Common myeloid progenitor, CD34-positive (primary cell): ENCODE data around the gene SOX1.

Experiments used
- CTCF ChIA-PET: fragments of 350-600 bp; sonication (Branson Sonifier 250); formaldehyde crosslinking; loops from one replicate; lab custom pipeline; 2021; ENCODE audit warnings: antibody characterized with exemption; lab: Charles Lee
- POLR2A ChIA-PET: fragments of 350-600 bp; sonication (Branson Sonifier 250); formaldehyde crosslinking; loops from one replicate; lab custom pipeline; 2021; ENCODE audit warnings: antibody characterized with exemption; lab: Charles Lee
- DNase-seq, 3 donors: peaks; one replicate each; pipeline versions ENCODE4 v3.0.0 to v3.0.0-alpha.2; 2013
- H3K27ac ChIP-seq, 2 experiments: 1 replicate in 1 of 2; 2 replicates in 1 of 2; pipeline ENCODE4 v1.7.0; 2013; ENCODE audit warnings: inconsistent platforms in 2 of 2, low read length in 2 of 2, mild to moderate bottlenecking in 2 of 2, low read depth in 1 of 2, moderate library complexity in 1 of 2; ENCODE audit not compliant: severe bottlenecking in 2 of 2, insufficient read depth in 1 of 2, poor library complexity in 1 of 2
- H3K27me3 ChIP-seq, 5 experiments: replicated peaks in 2 of 5; 1 replicate in 3 of 5; 2 replicates in 2 of 5; pipeline versions ENCODE4 v1.6.1 to v1.7.0; 2013; ENCODE audit warnings: low read length in 4 of 5, mild to moderate bottlenecking in 2 of 5, moderate library complexity in 2 of 5, inconsistent platforms in 1 of 5; ENCODE audit not compliant: insufficient read depth in 5 of 5, control insufficient read depth in 4 of 5
- H3K36me3 ChIP-seq, 4 experiments: 1 replicate in 2 of 4; 2 replicates in 2 of 4; pipeline versions ENCODE4 v1.6.1 to v1.7.0; 2013; ENCODE audit warnings: low read length in 3 of 4, control low read depth in 1 of 4, mild to moderate bottlenecking in 1 of 4; ENCODE audit not compliant: control insufficient read depth in 4 of 4, insufficient read depth in 4 of 4
- H3K4me1 ChIP-seq, 4 experiments: 1 replicate in 3 of 4; 2 replicates in 1 of 4; pipeline versions ENCODE4 v1.6.1 to v1.7.1; 2013; ENCODE audit warnings: low read length in 3 of 4, mild to moderate bottlenecking in 3 of 4, control low read depth in 1 of 4, inconsistent platforms in 1 of 4, moderate library complexity in 1 of 4; ENCODE audit not compliant: control insufficient read depth in 4 of 4, insufficient read depth in 4 of 4; ENCODE audit errors: control extremely low read depth in 1 of 4
- H3K4me3 ChIP-seq, 7 experiments: 1 replicate in 4 of 7; 2 replicates in 3 of 7; pipeline versions ENCODE4 v1.5.1 to v1.7.0; 2013; ENCODE audit warnings: mild to moderate bottlenecking in 7 of 7, low read length in 6 of 7, moderate library complexity in 6 of 7, inconsistent platforms in 2 of 7, low read depth in 2 of 7, control low read depth in 1 of 7; ENCODE audit not compliant: insufficient read depth in 4 of 7, control insufficient read depth in 1 of 7; ENCODE audit errors: extremely low read depth in 1 of 7
- H3K9me3 ChIP-seq, 5 experiments: 1 replicate in 4 of 5; 2 replicates in 1 of 5; pipeline versions ENCODE4 v1.6.1 to v1.7.1; 2013; ENCODE audit warnings: low read length in 4 of 5, mild to moderate bottlenecking in 2 of 5, inconsistent platforms in 1 of 5, low read depth in 1 of 5, moderate library complexity in 1 of 5; ENCODE audit not compliant: control insufficient read depth in 4 of 5, insufficient read depth in 2 of 5; ENCODE audit errors: control extremely low read depth in 1 of 5
- WGBS: methylation state at CpG from one replicate; pipeline ENCODE4 v1.1.5; 2013; ENCODE audit not compliant: insufficient coverage; 5-methylcytosine and 5-hydroxymethylcytosine counted together

SOX1 gene

GRCh38 chr13:112066624-112067004 lies 335 bp upstream of the SOX1 start:
- H3K27ac ChIP-seq: no peak overlapping the region
- H3K4me1 ChIP-seq: peaks cover 0 to 24% (median 10%) of the 10 kb centered on the region in 4 experiments
- no peaks in the 10 kb centered on the region for H3K36me3 ChIP-seq
- DNase-seq: peak; percentile 83 to 92 (median 92)
- peak overlapping the region in 5 of 7 experiments; percentile 5 to 68 (median 57) for H3K4me3 ChIP-seq
- WGBS: under 1% methylated on average over 46 of the region's 56 CpGs
- ChIA-PET CTCF (interaction anchor here (1.1 kb wide), 1 partner anchor 9 kb away, joined by 4 read pairs; no protein-coding TSS in a partner anchor), POLR2A (no interaction called here)
- peaks cover 0 to 4% (median 0%) of the 10 kb centered on the region in 5 experiments for H3K9me3 ChIP-seq
- H3K27me3 ChIP-seq: peaks cover 41 to 97% (median 62%) of the 10 kb centered on the region in 5 experiments

GRCh38 chr13:112067871-112068539 lies 1.1 kb downstream of the SOX1 start:
- no peaks in the 10 kb centered on the region for H3K36me3 ChIP-seq
- H3K4me1 ChIP-seq: peaks cover 0 to 31% (median 12%) of the 10 kb centered on the region in 4 experiments
- CTCF ChIA-PET: no interaction called here
- peaks cover 0 to 4% (median 0%) of the 10 kb centered on the region in 5 experiments for H3K9me3 ChIP-seq
- H3K27ac ChIP-seq: no peak overlapping the region
- H3K4me3 ChIP-seq: no peak overlapping the region
- peak in 1 of 3 donors; percentile 20 for DNase-seq
- WGBS: 3% methylated on average over 94 of the region's 103 CpGs
- H3K27me3 ChIP-seq: peaks cover 32 to 97% (median 55%) of the 10 kb centered on the region in 5 experiments
- POLR2A ChIA-PET: no interaction called here

GRCh38 chr13:112068540-112069060 lies 1.7 kb downstream of the SOX1 start:
- Histone ChIP-seq H3K27me3 (peaks cover 30 to 97% (median 56%) of the 10 kb centered on the region in 5 experiments), H3K9me3 (peaks cover 0 to 4% (median 0%) of the 10 kb centered on the region in 5 experiments), H3K36me3 (no peaks in the 10 kb centered on the region), H3K4me3 (no peak overlapping the region), H3K27ac (no peak overlapping the region), H3K4me1 (peaks cover 0 to 32% (median 11%) of the 10 kb centered on the region in 4 experiments)
- ChIA-PET POLR2A (no interaction called here), CTCF (no interaction called here)
- DNase-seq: peak in 1 of 3 donors; percentile 9
- 2% methylated on average over 78 of the region's 80 CpGs for WGBS

GRCh38 chr13:112069061-112069844 lies 2.3 kb downstream of the SOX1 start:
- ChIA-PET POLR2A (no interaction called here), CTCF (no interaction called here)
- peaks cover 30 to 97% (median 56%) of the 10 kb centered on the region in 5 experiments for H3K27me3 ChIP-seq
- H3K36me3 ChIP-seq: no peaks in the 10 kb centered on the region
- WGBS: 4% methylated on average over 9 of the region's 33 CpGs
- H3K4me3 ChIP-seq: no peak overlapping the region
- H3K27ac ChIP-seq: no peak overlapping the region
- peaks cover 0 to 4% (median 0%) of the 10 kb centered on the region in 5 experiments for H3K9me3 ChIP-seq
- peak in 1 of 3 donors; percentile 21 for DNase-seq
- peaks cover 0 to 32% (median 11%) of the 10 kb centered on the region in 4 experiments for H3K4me1 ChIP-seq

- H3K4me1 ChIP-seq: peaks cover 0 to 32% (median 11%) of the 10 kb centered on the region in 4 experiments
- ChIA-PET POLR2A (no interaction called here), CTCF (interaction anchor here (1.1 kb wide), 1 partner anchor 10 kb away, joined by 4 read pairs; no protein-coding TSS in a partner anchor)
- no peak for DNase-seq
- no peak overlapping the region for H3K4me3 ChIP-seq
- H3K36me3 ChIP-seq: no peaks in the 10 kb centered on the region
- 12% methylated on average over 16 of the region's 17 CpGs for WGBS
- H3K27ac ChIP-seq: no peak overlapping the region
- H3K9me3 ChIP-seq: peaks cover 0 to 4% (median 2%) of the 10 kb centered on the region in 5 experiments
- peaks cover 30 to 97% (median 57%) of the 10 kb centered on the region in 5 experiments for H3K27me3 ChIP-seq
These were observed 2.9 kb downstream of the SOX1 start for GRCh38 chr13:112069845-112070251.

GRCh38 chr13:112071102-112071722 lies 4.3 kb downstream of the SOX1 start:
- peaks cover 0 to 28% (median 10%) of the 10 kb centered on the region in 4 experiments for H3K4me1 ChIP-seq
- 5% methylated on average over 6 of the region's 13 CpGs for WGBS

More at GRCh38 chr13:112071102-112071722, 4.3 kb downstream of the SOX1 start:
- DNase-seq: no peak
- Histone ChIP-seq H3K4me3 (no peak overlapping the region), H3K27me3 (peaks cover 30 to 97% (median 58%) of the 10 kb centered on the region in 5 experiments), H3K36me3 (no peaks in the 10 kb centered on the region), H3K27ac (no peak overlapping the region), H3K9me3 (peaks cover 0 to 8% (median 0%) of the 10 kb centered on the region in 5 experiments)
- ChIA-PET POLR2A (interaction anchor here (0.6 kb wide), 1 partner anchor 503 kb away, joined by 4 read pairs; no protein-coding TSS in a partner anchor), CTCF (interaction anchor here (0.8 to 1.1 kb wide), 2 partner anchors 9 to 11 kb away, joined by 3 to 4 read pairs; no protein-coding TSS in a partner anchor)
